Gastrocnemius medialis (tissue), 4 donors: ENCODE data around the gene ANTXR1.

Experiments used
- CTCF ChIP-seq, 5 experiments: fragments of 450-650 bp in 3 of 5; fragments of 200-600 bp in 2 of 5; sonication (generic) in 2 of 5; IDR thresholded peaks in 4 of 5; conservative IDR thresholded peaks in 1 of 5; 1 replicate in 4 of 5; 2 replicates in 1 of 5; pipeline ENCODE4 v1.5.1; 2016 to 2019; ENCODE audit warnings: antibody characterized with exemption in 5 of 5, mild to moderate bottlenecking in 3 of 5, moderate library complexity in 3 of 5
- POLR2A ChIP-seq, 2 donors: fragments of 450-650 bp; IDR thresholded peaks; one replicate each; pipeline ENCODE4 v1.6.1; 2017; ENCODE audit warnings: antibody characterized with exemption in 2 of 2, mild to moderate bottlenecking in 2 of 2, moderate library complexity in 2 of 2

- TF ChIP-seq CTCF (IDR thresholded peaks at IDR 0.05 in 4 of 5, conservative IDR thresholded peaks at IDR 0.05 in 1 of 5), result no peak
- TF ChIP-seq POLR2A (IDR thresholded peaks at IDR 0.05), result no peak
Observed at GRCh38 chr2:69209482-69209881, 196.5 kb downstream of the ANTXR1 start.
